Activated naive CD4-positive, alpha-beta T cell treated with anti-CD3 and anti-CD28 coated beads, Interleukin-2, amount 50 U/mL, for 16 hours (primary cell): ENCODE results near the gene NPM1.
A peak's percentile ranks its signal among the peaks of the same experiment; 100 is the strongest.

Experiments used
- DNase-seq: peaks from one replicate; pipeline ENCODE4 v3.0.0-alpha.2; 2020

NPM1 gene

GRCh38 chr5:171415115-171415730 lies 27.6 kb downstream of the NPM1 start:
- DNase-seq, result no peak

GRCh38 chr5:171416160-171417049 lies 28.8 kb downstream of the NPM1 start:
- no peak for DNase-seq

GRCh38 chr5:171418316-171418981 lies 30.8 kb downstream of the NPM1 start:
- peak; percentile 51 for DNase-seq

GRCh38 chr5:171418982-171419687 lies 31.5 kb downstream of the NPM1 start, which contains the start of gene FGF18:
FGF18 (plus strand) TSS chr5:171419647; CDS start chr5:171420200, 553 bp downstream.
- DNase-seq, result peak; percentile 35

- peak; percentile 54 for DNase-seq
Observed at GRCh38 chr5:171419688-171420430, 32.2 kb downstream of the NPM1 start.

- no peak for DNase-seq
Observed at GRCh38 chr5:171420431-171421241, 33.0 kb downstream of the NPM1 start.

- DNase-seq, result no peak
Observed at GRCh38 chr5:171421331-171422262, 33.9 kb downstream of the NPM1 start.

GRCh38 chr5:171422495-171422894 lies 34.8 kb downstream of the NPM1 start:
- DNase-seq, result no peak

- no peak for DNase-seq
Observed at GRCh38 chr5:171422902-171423663, 35.4 kb downstream of the NPM1 start.

GRCh38 chr5:171424726-171425125 lies 37.1 kb downstream of the NPM1 start:
- no peak for DNase-seq

GRCh38 chr5:171425596-171426244 lies 38.1 kb downstream of the NPM1 start:
- no peak for DNase-seq

GRCh38 chr5:171426266-171426665 lies 38.6 kb downstream of the NPM1 start:
- no peak for DNase-seq

GRCh38 chr5:171426680-171427079 lies 39.0 kb downstream of the NPM1 start:
- DNase-seq, result no peak

- DNase-seq, result no peak
Observed at GRCh38 chr5:171427318-171428167, 39.9 kb downstream of the NPM1 start.

- DNase-seq, result no peak
Observed at GRCh38 chr5:171428168-171428696, 40.6 kb downstream of the NPM1 start.

GRCh38 chr5:171428809-171429542 lies 41.3 kb downstream of the NPM1 start:
- DNase-seq, result no peak

GRCh38 chr5:171429543-171429910 lies 41.9 kb downstream of the NPM1 start:
- DNase-seq, result no peak
